Measurements from ENCODE around the gene SLC25A6. TPM values are rescaled to one million over a fixed set of nuclear protein-coding genes. Genes with fewer than 3 reads are reported as not detected.

The SLC25A6 gene
- total and polyA plus RNA-seq, 10 of the 15 experiments (the other 5 are each of a cell fraction or from before 2014, with no cell fraction given): 61.9 to 642 (median 322) TPM

- H3K27ac ChIP-seq (ENCODE audit: control insufficient read depth, insufficient read depth): peak overlapping the region; percentile 77
- DNase-seq (ENCODE audit: low read depth, low spot score) (no peak), FAIRE-seq (no peak), ATAC-seq (peak; percentile 66)
- CTCF ChIA-PET: no interaction called here
- peaks cover 6% of the 10 kb centered on the region for H3K79me2 ChIP-seq (ENCODE audit: control insufficient read depth, insufficient read depth, low read length)
- peak overlapping the region; percentile 61 for H2AFZ ChIP-seq (ENCODE audit: control insufficient read depth, low read depth, low read length)
- POLR2A ChIA-PET: no interaction called here
- H3K4me2 ChIP-seq (ENCODE audit: control insufficient read depth, insufficient read depth): peak overlapping the region; percentile 91
- no peaks in the 10 kb centered on the region for H3K36me3 ChIP-seq (ENCODE audit: control insufficient read depth in 2 of 2, insufficient read depth in 2 of 2, low read length in 1 of 2)
- no peaks in the 10 kb centered on the region for H3K27me3 ChIP-seq (replicated peaks in 1 of 2; ENCODE audit: control insufficient read depth in 2 of 2, insufficient read depth in 2 of 2, low read length in 1 of 2)
- BruUV-seq (replicated peaks): TSS peak; percentile 88
- intact Hi-C loops (cut with micrococcal nuclease; ENCODE audit: unreplicated experiment): loop anchor here (10.0 kb wide), 1 partner anchor 258 kb away; the partner anchor contains the start of gene AKAP17A
- SMC1A ChIA-PET (ENCODE audit: uncharacterized antibody, unreplicated experiment): no interaction called here
- peak overlapping the region; percentile 75 for H3K9ac ChIP-seq (ENCODE audit: control insufficient read depth, insufficient read depth, low read length)
- H3K4me3 ChIP-seq: peak overlapping the region; percentile 75
- in situ Hi-C loops (cut with MboI): loop anchor here (10.0 kb wide), 1 partner anchor 342 kb away; no protein-coding TSS in a partner anchor
- H4K20me1 ChIP-seq (ENCODE audit: control insufficient read depth, insufficient read depth): no peaks in the 10 kb centered on the region
- H3K9me3 ChIP-seq (replicated peaks; ENCODE audit: control insufficient read depth, insufficient read depth, low read length): peaks cover 13% of the 10 kb centered on the region; the same call in 2 of the 3 replicates
- RAD21 ChIA-PET (ENCODE audit: unreplicated experiment): no interaction called here
- 12% methylated on average over 18 of the region's 18 CpGs for WGBS (ENCODE audit: insufficient coverage, insufficient replicate concordance, low lambda C conversion rate, missing lambda C conversion rate)
- H3K4me1 ChIP-seq (ENCODE audit: control insufficient read depth, insufficient read depth, low read length): peaks cover 7% of the 10 kb centered on the region; the same call in 1 of the 2 replicates
- TF ChIP-seq TAF1 (IDR thresholded peaks at IDR 0.05; ENCODE audit: borderline replicate concordance, low read depth, low read length) (0 out of 2 replicates have a peak, but pooled peaks have one; percentile 14), NKRF (conservative IDR thresholded peaks at IDR 0.05) (0 out of 2 replicates have a peak, but pooled peaks have one; percentile 6), FOXK2 (IDR thresholded peaks at IDR 0.05) (no peak), POLR2AphosphoS5 (IDR thresholded peaks at IDR 0.05; ENCODE audit: low read length) (0 out of 2 replicates have a peak, but pooled peaks have one; percentile 0), DPF2 (IDR thresholded peaks at IDR 0.05) (no peak), LARP7 (IDR thresholded peaks at IDR 0.05) (no peak), RFX5 (IDR thresholded peaks at IDR 0.05; ENCODE audit: low read depth, low read length) (no peak), GATAD2B (conservative IDR thresholded peaks at IDR 0.05; ENCODE audit: low read depth) (no peak), CHD4 (IDR thresholded peaks at IDR 0.05) (0 out of 2 replicates have a peak, but pooled peaks have one; percentile 12), JUNB (IDR thresholded peaks at IDR 0.05) (no peak), KLF5 (IDR thresholded peaks at IDR 0.05; ENCODE audit: partially characterized antibody) (no peak), ZNF217 (IDR thresholded peaks at IDR 0.05) (no peak), SMC3 (IDR thresholded peaks at IDR 0.05; ENCODE audit: borderline replicate concordance, low read length) (no peak), POLR2AphosphoS2 (IDR thresholded peaks at IDR 0.05; ENCODE audit: low read depth, low read length) (no peak), E2F8 (IDR thresholded peaks at IDR 0.05; ENCODE audit: low read depth, partially characterized antibody) (no peak)
- TF ChIP-seq, protein P1, sequence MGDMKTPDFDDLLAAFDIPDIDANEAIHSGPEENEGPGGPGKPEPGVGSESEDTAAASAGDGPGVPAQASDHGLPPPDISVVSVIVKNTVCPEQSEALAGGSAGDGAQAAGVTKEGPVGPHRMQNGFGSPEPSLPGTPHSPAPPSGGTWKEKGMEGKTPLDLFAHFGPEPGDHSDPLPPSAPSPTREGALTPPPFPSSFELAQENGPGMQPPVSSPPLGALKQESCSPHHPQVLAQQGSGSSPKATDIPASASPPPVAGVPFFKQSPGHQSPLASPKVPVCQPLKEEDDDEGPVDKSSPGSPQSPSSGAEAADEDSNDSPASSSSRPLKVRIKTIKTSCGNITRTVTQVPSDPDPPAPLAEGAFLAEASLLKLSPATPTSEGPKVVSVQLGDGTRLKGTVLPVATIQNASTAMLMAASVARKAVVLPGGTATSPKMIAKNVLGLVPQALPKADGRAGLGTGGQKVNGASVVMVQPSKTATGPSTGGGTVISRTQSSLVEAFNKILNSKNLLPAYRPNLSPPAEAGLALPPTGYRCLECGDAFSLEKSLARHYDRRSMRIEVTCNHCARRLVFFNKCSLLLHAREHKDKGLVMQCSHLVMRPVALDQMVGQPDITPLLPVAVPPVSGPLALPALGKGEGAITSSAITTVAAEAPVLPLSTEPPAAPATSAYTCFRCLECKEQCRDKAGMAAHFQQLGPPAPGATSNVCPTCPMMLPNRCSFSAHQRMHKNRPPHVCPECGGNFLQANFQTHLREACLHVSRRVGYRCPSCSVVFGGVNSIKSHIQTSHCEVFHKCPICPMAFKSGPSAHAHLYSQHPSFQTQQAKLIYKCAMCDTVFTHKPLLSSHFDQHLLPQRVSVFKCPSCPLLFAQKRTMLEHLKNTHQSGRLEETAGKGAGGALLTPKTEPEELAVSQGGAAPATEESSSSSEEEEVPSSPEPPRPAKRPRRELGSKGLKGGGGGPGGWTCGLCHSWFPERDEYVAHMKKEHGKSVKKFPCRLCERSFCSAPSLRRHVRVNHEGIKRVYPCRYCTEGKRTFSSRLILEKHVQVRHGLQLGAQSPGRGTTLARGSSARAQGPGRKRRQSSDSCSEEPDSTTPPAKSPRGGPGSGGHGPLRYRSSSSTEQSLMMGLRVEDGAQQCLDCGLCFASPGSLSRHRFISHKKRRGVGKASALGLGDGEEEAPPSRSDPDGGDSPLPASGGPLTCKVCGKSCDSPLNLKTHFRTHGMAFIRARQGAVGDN (IDR thresholded peaks at IDR 0.05): no peak
Measured at GRCh38 chrX:1336948-1337779, 54.7 kb downstream of the SLC25A6 start.
